K562 (cell line): ENCODE data around the gene CSKMT. TPM values are rescaled to one million over a fixed set of nuclear protein-coding genes. Genes with fewer than 3 reads are reported as not detected.

ENCODE experiments used
- ARID4B ChIP-seq: sonication (generic); formaldehyde crosslinking; IDR thresholded peaks from 2 replicates; pipeline ENCODE4 v1.8.0; 2022; ENCODE audit warnings: mild to moderate bottlenecking, missing genetic modification reagents
- BCOR ChIP-seq: fragments of 450-650 bp; IDR thresholded peaks from 2 replicates; pipeline ENCODE4 v1.6.1; 2016
- CEBPG ChIP-seq, 3 experiments: fragments of 200-800 bp in 1 of 3; sonication (Bioruptor generic) in 1 of 3; sonication (generic) in 1 of 3; formaldehyde crosslinking in 1 of 3; IDR thresholded peaks in 2 of 3; conservative IDR thresholded peaks in 1 of 3; 2 replicates each; pipeline versions ENCODE4 v1.6.1 to v1.8.0; 2016 to 2022; ENCODE audit warnings: missing compliant biosample characterization in 2 of 3, missing genetic modification characterization in 2 of 3, mild to moderate bottlenecking in 1 of 3, missing genetic modification reagents in 1 of 3
- E2F3 ChIP-seq: fragments of 250-450 bp; sonication (Bioruptor Pico); IDR thresholded peaks from 2 replicates; pipeline ENCODE4 v1.4.0; 2020; ENCODE audit warnings: mild to moderate bottlenecking
- FOXK1 ChIP-seq: sonication (generic); formaldehyde crosslinking; IDR thresholded peaks from 2 replicates; pipeline ENCODE4 v1.8.0; 2022; ENCODE audit warnings: missing genetic modification reagents, mild to moderate bottlenecking, borderline replicate concordance
- HSF4 ChIP-seq: fragments of 250-450 bp; sonication (Bioruptor Pico); IDR thresholded peaks from 2 replicates; pipeline ENCODE4 v2.1.2; 2022; ENCODE audit warnings: mild to moderate bottlenecking, moderate library complexity, borderline replicate concordance
- ILK ChIP-seq: fragments of 450-650 bp; IDR thresholded peaks from 2 replicates; pipeline ENCODE4 v1.6.1; 2016; ENCODE audit warnings: missing genetic modification characterization, low read depth, mild to moderate bottlenecking, missing compliant biosample characterization, moderate library complexity, borderline replicate concordance
- KDM5B ChIP-seq: fragments of 200-600 bp; sonication (generic); IDR thresholded peaks from 2 replicates; pipeline ENCODE4 v1.6.1; 2012; ENCODE audit warnings: low read depth, mild to moderate bottlenecking, moderate library complexity, low read length, control low read depth, inconsistent platforms; ENCODE audit not compliant: insufficient replicate concordance
- MBD1 ChIP-seq: fragments of 250-450 bp; sonication (Bioruptor Pico); IDR thresholded peaks from 2 replicates; pipeline ENCODE4 v1.8.0; 2022; ENCODE audit warnings: inconsistent platforms
- NR3C1 ChIP-seq: sonication (generic); formaldehyde crosslinking; IDR thresholded peaks from 2 replicates; pipeline ENCODE4 v1.8.1; 2022; ENCODE audit warnings: missing genetic modification reagents
- TAF9B ChIP-seq: fragments of 450-650 bp; IDR thresholded peaks from 2 replicates; pipeline ENCODE4 v1.6.1; 2018; ENCODE audit warnings: mild to moderate bottlenecking; ENCODE audit not compliant: partially characterized antibody
- ZBTB49 ChIP-seq: sonication (generic); formaldehyde crosslinking; IDR thresholded peaks from 2 replicates; pipeline ENCODE4 v1.8.0; 2022; ENCODE audit warnings: missing genetic modification reagents, mild to moderate bottlenecking, borderline replicate concordance
- ZFX ChIP-seq: sonication (generic); formaldehyde crosslinking; IDR thresholded peaks from 2 replicates; pipeline ENCODE4 v1.8.0; 2022; ENCODE audit warnings: mild to moderate bottlenecking, missing genetic modification reagents, moderate library complexity
- ZNF695 ChIP-seq: fragments of 450-650 bp; formaldehyde crosslinking; IDR thresholded peaks from 2 replicates; pipeline ENCODE4 v1.4.0; 2020; ENCODE audit warnings: mild to moderate bottlenecking, moderate library complexity
- ZSCAN32 ChIP-seq: fragments of 450-650 bp; formaldehyde crosslinking; IDR thresholded peaks from 2 replicates; pipeline ENCODE4 v1.4.0; 2020; ENCODE audit warnings: mild to moderate bottlenecking, moderate library complexity
- polyA plus RNA-seq, 8 experiments: library from polyadenylated mRNA; depleted of rRNA in 4 of 8; stranded (reverse) in 5 of 8; unstranded in 3 of 8; fragments of >200 nt; fragmentation: Nextera tagmentation in 2 of 8; fragmentation: Illumina TruSeq in 1 of 8; extraction: Ambion mirVana in 2 of 8; extraction: Trizol in 1 of 8; gene quantifications; 2 replicates each; pipeline versions ENCODE4 v1.2.1 to v1.2.3, GENCODE V29; 2011 to 2014; ENCODE audit warnings: inconsistent platforms in 1 of 8, missing spikeins in 1 of 8
- total RNA-seq, 7 experiments: library from RNA; depleted of rRNA in 6 of 7; stranded (reverse); fragments of >200 nt in 6 of 7; fragmentation: Illumina TruSeq in 2 of 7; extraction: Trizol in 2 of 7; gene quantifications; 2 replicates each; pipeline versions ENCODE4 v1.2.1 to v1.2.3, GENCODE V29; 2011 to 2021; ENCODE audit warnings: low replicate concordance in 1 of 7

CSKMT gene
- total and polyA plus RNA-seq, 9 of the 15 experiments (the other 6 are each of a cell fraction or from before 2014, with no cell fraction given): 10.3 to 108 (median 27.2) TPM

GRCh38 chr11:62705880-62706849 lies 41.1 kb downstream of the CSKMT start (continued):
- 0 out of 2 replicates have a peak, but pooled peaks have one; percentile 37 for TF ChIP-seq E2F3 (CRISPR knock-in tag)
- TF ChIP-seq ARID4B (CRISPR knock-in tag): peak; percentile 37
- no peak for TF ChIP-seq MBD1 (CRISPR knock-in tag)
- 0 out of 2 replicates have a peak, but pooled peaks have one; percentile 12 for TF ChIP-seq HSF4 (CRISPR knock-in tag)
- peak; percentile 55; the same call in 1 of the 2 replicates for TF ChIP-seq FOXK1 (CRISPR knock-in tag)
- TF ChIP-seq ZNF695: 0 out of 2 replicates have a peak, but pooled peaks have one; percentile 24
- TF ChIP-seq ZFX (CRISPR knock-in tag): peak; percentile 64
- TF ChIP-seq ILK (tag): no peak
- TF ChIP-seq CEBPG (CRISPR knock-in tag; IDR thresholded peaks at IDR 0.05): peak; percentile 57
- no peak for TF ChIP-seq CEBPG (tag; conservative IDR thresholded peaks at IDR 0.05 in 1 of 2, IDR thresholded peaks at IDR 0.05 in 1 of 2)
- TF ChIP-seq ZBTB49 (CRISPR knock-in tag): no peak
- 0 out of 2 replicates have a peak, but pooled peaks have one; percentile 30 for TF ChIP-seq BCOR
- no peak for TF ChIP-seq TAF9B
- TF ChIP-seq ZSCAN32 (CRISPR knock-in tag): 0 out of 2 replicates have a peak, but pooled peaks have one; percentile 29
- no peak for TF ChIP-seq KDM5B
- no peak for TF ChIP-seq NR3C1 (CRISPR knock-in tag)
